B cell (primary cell): ENCODE results near the gene TMEM145. TPM values are rescaled to one million over a fixed set of nuclear protein-coding genes. Genes with fewer than 3 reads are reported as not detected.

Source experiments
- ATAC-seq: fragments of 200-7000 bp; cut with Tn5 transposase; one replicate; pipeline ENCODE4 v1.10.0; 2021; ENCODE audit warnings: low read depth, mild to moderate bottlenecking, moderate number of reproducible peaks, moderate library complexity
- CTCF ChIA-PET: fragments of 350-600 bp; sonication (Branson Sonifier 250); formaldehyde crosslinking; loops from one replicate; lab custom pipeline; 2021; ENCODE audit warnings: antibody characterized with exemption, inconsistent platforms; lab: Charles Lee
- POLR2A ChIA-PET: fragments of 350-600 bp; sonication (Branson Sonifier 250); formaldehyde crosslinking; loops from one replicate; lab custom pipeline; 2021; ENCODE audit warnings: antibody characterized with exemption; lab: Charles Lee
- DNase-seq: peaks from one replicate; pipeline ENCODE4 v3.0.0; 2013
- H2AFZ ChIP-seq: 2 replicates; pipeline ENCODE4 v1.6.1; 2012; ENCODE audit warnings: mild to moderate bottlenecking, low read depth, low read length; ENCODE audit not compliant: insufficient read depth, poor library complexity, severe bottlenecking
- H3K27ac ChIP-seq, 2 donors: 1 replicate in 1 of 2; 2 replicates in 1 of 2; pipeline ENCODE4 v1.5.1; 2012 to 2013; ENCODE audit warnings: low read length in 2 of 2, mild to moderate bottlenecking in 2 of 2, moderate library complexity in 1 of 2
- H3K27me3 ChIP-seq, 4 experiments: fragments of 200-600 bp in 1 of 4; sonication (generic) in 1 of 4; replicated peaks in 1 of 4; 1 replicate in 2 of 4; 2 replicates in 2 of 4; pipeline versions ENCODE4 v1.6.1 to v1.7.0; 2013 to 2016; ENCODE audit warnings: low read length in 3 of 4, mild to moderate bottlenecking in 2 of 4, mixed read lengths in 1 of 4, moderate library complexity in 1 of 4; ENCODE audit not compliant: insufficient read depth in 4 of 4, control insufficient read depth in 3 of 4; ENCODE audit errors: control extremely low read depth in 1 of 4
- H3K36me3 ChIP-seq, 2 experiments: replicated peaks in 1 of 2; 1 replicate in 1 of 2; 2 replicates in 1 of 2; pipeline versions ENCODE4 v1.6.1 to v1.7.1; 2013; ENCODE audit warnings: low read length in 1 of 2; ENCODE audit not compliant: insufficient read depth in 2 of 2, control insufficient read depth in 1 of 2; ENCODE audit errors: control extremely low read depth in 1 of 2, extremely low read depth in 1 of 2
- H3K4me1 ChIP-seq, 2 donors: fragments of 200-600 bp in 1 of 2; sonication (generic) in 1 of 2; 1 replicate in 1 of 2; 2 replicates in 1 of 2; pipeline versions ENCODE4 v1.5.1 to v1.6.1; 2013 to 2017; ENCODE audit warnings: low read length in 2 of 2; ENCODE audit not compliant: control insufficient read depth in 2 of 2, insufficient read depth in 2 of 2
- H3K4me2 ChIP-seq: replicated peaks from 2 replicates; pipeline ENCODE3; 2012; ENCODE audit warnings: mild to moderate bottlenecking, low read depth, low read length; ENCODE audit not compliant: poor library complexity, severe bottlenecking
- H3K4me3 ChIP-seq, 5 experiments: fragments of 200-600 bp in 1 of 5; sonication (generic) in 1 of 5; 1 replicate in 3 of 5; 2 replicates in 2 of 5; pipeline versions ENCODE4 v1.5.1 to v1.7.0; 2011 to 2016; ENCODE audit warnings: low read length in 4 of 5, mild to moderate bottlenecking in 4 of 5, low read depth in 2 of 5, control low read depth in 1 of 5, moderate library complexity in 1 of 5; ENCODE audit not compliant: insufficient read depth in 1 of 5; ENCODE audit errors: control extremely low read depth in 1 of 5, extremely low read depth in 1 of 5
- H3K79me2 ChIP-seq: fragments of 200-600 bp; sonication (generic); one replicate; pipeline ENCODE4 v1.6.0; 2016; ENCODE audit warnings: low read length; ENCODE audit not compliant: control insufficient read depth, insufficient read depth
- H3K9ac ChIP-seq: fragments of 200-600 bp; sonication (generic); 2 replicates; pipeline ENCODE4 v1.6.1; 2017; ENCODE audit warnings: mild to moderate bottlenecking, low read length, moderate library complexity
- H3K9me3 ChIP-seq, 3 donors: one replicate each; pipeline versions ENCODE4 v1.6.1 to v1.7.1; 2013; ENCODE audit warnings: low read length in 2 of 3; ENCODE audit not compliant: control insufficient read depth in 2 of 3, insufficient read depth in 1 of 3; ENCODE audit errors: control extremely low read depth in 1 of 3
- H4K20me1 ChIP-seq: 2 replicates; pipeline ENCODE4 v1.6.0; 2012; ENCODE audit warnings: mild to moderate bottlenecking, low read length; ENCODE audit not compliant: insufficient read depth, control insufficient read depth, poor library complexity, severe bottlenecking
- H3K27ac Mint-ChIP-seq: one replicate; pipeline ENCODE4 v1.8.0; 2021; ENCODE audit warnings: mixed read lengths
- H3K27me3 Mint-ChIP-seq: one replicate; pipeline ENCODE4 v1.8.0; 2021; ENCODE audit warnings: mixed read lengths
- H3K4me1 Mint-ChIP-seq: one replicate; pipeline ENCODE4 v1.8.0; 2021; ENCODE audit warnings: mixed read lengths
- H3K4me3 Mint-ChIP-seq: one replicate; pipeline ENCODE4 v1.8.0; 2021; ENCODE audit warnings: mixed read lengths
- H3K9me3 Mint-ChIP-seq: one replicate; pipeline ENCODE4 v1.8.0; 2022; ENCODE audit warnings: mixed read lengths; ENCODE audit not compliant: insufficient read depth
- EZH2 ChIP-seq: IDR thresholded peaks from 2 replicates; pipeline ENCODE4 v1.6.1; 2012; ENCODE audit warnings: borderline replicate concordance, low read depth, mild to moderate bottlenecking, moderate library complexity, low read length; ENCODE audit not compliant: insufficient read depth, poor library complexity, severe bottlenecking
- WGBS: methylation state at CpG from one replicate; pipeline ENCODE4 v1.1.5; 2013; ENCODE audit warnings: missing lambda C conversion rate; ENCODE audit not compliant: insufficient coverage; 5-methylcytosine and 5-hydroxymethylcytosine counted together
- intact Hi-C: fragments of 100-400 bp; cut with micrococcal nuclease; formaldehyde crosslinking; loops from one replicate; pipeline ENCODE4 v1.10.0; 2022
- polyA plus RNA-seq: library from polyadenylated mRNA; depleted of rRNA; stranded (reverse); fragments of >200 nt; gene quantifications from 2 replicates; pipeline ENCODE4 v1.2.3, GENCODE V29; 2012
- total RNA-seq, 2 donors: library from RNA; stranded (reverse); fragments of 120-200 nt in 1 of 2; gene quantifications; 1 replicate in 1 of 2; 2 replicates in 1 of 2; pipeline versions ENCODE4 v1.2.3 to v1.2.4, GENCODE V29; 2013 to 2022
- TF ChIP-seq, protein P1 (sequence below): fragments of 200-600 bp; IDR thresholded peaks from one replicate; pipeline ENCODE4 v1.8.0; 2022; ENCODE audit warnings: antibody characterized with exemption, mild to moderate bottlenecking

Gene TMEM145
- total and polyA plus RNA-seq, 2 donors (not counting 1 experiment from before 2014, with no cell fraction given): not detected

DNA sequence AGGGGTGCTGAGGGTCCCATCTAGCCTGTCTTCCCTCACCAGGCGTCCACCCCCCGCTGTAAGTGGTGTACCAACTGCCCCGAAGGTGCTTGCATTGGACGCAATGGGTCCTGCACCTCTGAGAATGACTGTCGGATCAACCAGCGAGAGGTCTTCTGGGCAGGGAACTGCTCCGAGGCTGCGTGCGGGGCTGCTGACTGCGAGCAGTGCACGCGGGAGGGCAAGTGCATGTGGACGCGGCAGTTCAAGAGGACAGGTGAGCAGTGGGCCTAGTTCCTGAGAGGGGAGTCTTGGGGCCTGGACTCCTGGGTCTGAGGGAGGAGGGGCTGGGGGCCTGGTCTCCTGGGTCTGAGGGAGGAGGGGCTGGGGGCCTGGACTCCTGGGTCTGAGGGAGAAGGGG lies 49.2 kb downstream of the TMEM145 start:
- POLR2A ChIA-PET: interaction anchor here (0.5 kb wide), 1 partner anchor 21 kb away, joined by 6 read pairs; no protein-coding TSS in a partner anchor
- peak overlapping the region; percentile 68 for H3K27ac Mint-ChIP-seq
- Histone ChIP-seq H3K9ac (no peak overlapping the region), H2AFZ (no peak overlapping the region), H3K4me2 (no peak overlapping the region), H3K36me3 (no peaks in the 10 kb centered on the region), H3K79me2 (no peaks in the 10 kb centered on the region), H3K27me3 (no peaks in the 10 kb centered on the region), H4K20me1 (no peaks in the 10 kb centered on the region), H3K27ac (no peak overlapping the region), H3K9me3 (peaks cover 0 to 9% (median 7%) of the 10 kb centered on the region in 3 donors), H3K4me3 (no peak overlapping the region), H3K4me1 (peaks cover 38 to 47% of the 10 kb centered on the region in 2 donors)
- TF ChIP-seq EZH2: no peak
- TF ChIP-seq, protein P1, sequence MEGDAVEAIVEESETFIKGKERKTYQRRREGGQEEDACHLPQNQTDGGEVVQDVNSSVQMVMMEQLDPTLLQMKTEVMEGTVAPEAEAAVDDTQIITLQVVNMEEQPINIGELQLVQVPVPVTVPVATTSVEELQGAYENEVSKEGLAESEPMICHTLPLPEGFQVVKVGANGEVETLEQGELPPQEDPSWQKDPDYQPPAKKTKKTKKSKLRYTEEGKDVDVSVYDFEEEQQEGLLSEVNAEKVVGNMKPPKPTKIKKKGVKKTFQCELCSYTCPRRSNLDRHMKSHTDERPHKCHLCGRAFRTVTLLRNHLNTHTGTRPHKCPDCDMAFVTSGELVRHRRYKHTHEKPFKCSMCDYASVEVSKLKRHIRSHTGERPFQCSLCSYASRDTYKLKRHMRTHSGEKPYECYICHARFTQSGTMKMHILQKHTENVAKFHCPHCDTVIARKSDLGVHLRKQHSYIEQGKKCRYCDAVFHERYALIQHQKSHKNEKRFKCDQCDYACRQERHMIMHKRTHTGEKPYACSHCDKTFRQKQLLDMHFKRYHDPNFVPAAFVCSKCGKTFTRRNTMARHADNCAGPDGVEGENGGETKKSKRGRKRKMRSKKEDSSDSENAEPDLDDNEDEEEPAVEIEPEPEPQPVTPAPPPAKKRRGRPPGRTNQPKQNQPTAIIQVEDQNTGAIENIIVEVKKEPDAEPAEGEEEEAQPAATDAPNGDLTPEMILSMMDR: no peak
- peaks cover 43% of the 10 kb centered on the region for H3K4me1 Mint-ChIP-seq
- 99% methylated on average over 14 of the region's 14 CpGs for WGBS
- H3K9me3 Mint-ChIP-seq: no peaks in the 10 kb centered on the region
- no peak overlapping the region for H3K4me3 Mint-ChIP-seq
- ATAC-seq (no peak), DNase-seq (no peak)
- no peaks in the 10 kb centered on the region for H3K27me3 Mint-ChIP-seq
- intact Hi-C loops: no loop called here
- CTCF ChIA-PET: no interaction called here

DNA sequence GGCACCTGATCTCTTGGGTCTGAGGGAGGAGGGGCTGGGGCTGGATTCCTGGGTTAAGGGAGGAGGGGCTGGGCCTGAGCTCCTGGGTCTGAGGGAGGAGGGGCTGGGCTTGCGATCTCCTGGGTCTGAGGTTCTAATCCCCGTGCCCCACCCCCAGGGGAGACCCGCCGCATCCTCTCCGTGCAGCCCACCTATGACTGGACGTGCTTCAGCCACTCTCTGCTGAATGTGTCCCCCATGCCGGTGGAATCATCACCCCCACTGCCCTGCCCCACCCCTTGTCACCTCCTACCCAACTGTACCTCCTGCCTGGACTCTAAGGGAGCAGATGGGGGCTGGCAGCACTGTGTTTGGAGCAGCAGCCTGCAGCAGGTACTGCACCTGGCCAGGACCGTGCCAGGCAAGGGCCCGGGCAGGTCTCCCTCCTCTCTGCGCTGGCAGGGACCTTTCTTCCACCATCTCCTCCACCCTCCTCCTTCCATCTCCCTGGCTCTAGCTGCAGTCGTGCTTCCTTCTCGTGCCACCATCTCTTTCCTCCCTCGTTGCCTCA lies 49.9 kb downstream of the TMEM145 start:
- peaks cover 47% of the 10 kb centered on the region for H3K4me1 Mint-ChIP-seq
- H3K27ac Mint-ChIP-seq: peak overlapping the region; percentile 86
- Histone ChIP-seq H3K9ac (no peak overlapping the region), H2AFZ (peak overlapping the region; percentile 41), H3K36me3 (no peaks in the 10 kb centered on the region), H3K4me3 (no peak overlapping the region), H3K27ac (peak overlapping the region; percentile 81 to 87), H3K79me2 (no peaks in the 10 kb centered on the region), H3K27me3 (no peaks in the 10 kb centered on the region), H3K4me2 (peak overlapping the region; percentile 62), H3K4me1 (peaks cover 38 to 47% of the 10 kb centered on the region in 2 donors), H3K9me3 (peaks cover 0 to 9% (median 7%) of the 10 kb centered on the region in 3 donors), H4K20me1 (no peaks in the 10 kb centered on the region)
- POLR2A ChIA-PET: interaction anchor here (0.5 to 1.5 kb wide), 2 partner anchors 22 to 24 kb away, joined by 3 to 6 read pairs; no protein-coding TSS in a partner anchor
- H3K9me3 Mint-ChIP-seq: no peaks in the 10 kb centered on the region
- no peak for DNase-seq
- no peak for TF ChIP-seq EZH2
- TF ChIP-seq, protein P1: no peak
- H3K27me3 Mint-ChIP-seq: no peaks in the 10 kb centered on the region
- ATAC-seq: no peak
- intact Hi-C loops: no loop called here
- 99% methylated on average over 11 of the region's 13 CpGs for WGBS
- H3K4me3 Mint-ChIP-seq: peak overlapping the region; percentile 10
- CTCF ChIA-PET: interaction anchor here (3.6 kb wide), 1 partner anchor 37 kb away, joined by 18 read pairs; no protein-coding TSS in a partner anchor
